Transverse colon (tissue), 4 donors: ENCODE data around the gene AGMO.

Source experiments
- CTCF ChIP-seq, 5 experiments: fragments of 200-600 bp in 3 of 5; fragments of 450-650 bp in 2 of 5; sonication (generic) in 3 of 5; IDR thresholded peaks; 1 replicate in 2 of 5; 2 replicates in 3 of 5; pipeline ENCODE4 v1.5.1; 2016 to 2017; ENCODE audit warnings: antibody characterized with exemption in 5 of 5, inconsistent platforms in 3 of 5, mild to moderate bottlenecking in 2 of 5, moderate library complexity in 1 of 5
- POLR2AphosphoS5 ChIP-seq, 3 donors: sonication (generic); formaldehyde crosslinking; IDR thresholded peaks; one replicate each; pipeline ENCODE4 v1.6.1; 2016; ENCODE audit warnings: antibody characterized with exemption in 3 of 3

GRCh38 chr7:15554744-15555143, 7.1 kb downstream of the AGMO start:
- TF ChIP-seq CTCF (IDR thresholded peaks at IDR 0.05) (no peak), POLR2AphosphoS5 (IDR thresholded peaks at IDR 0.05) (no peak)
